22Rv1 (cell line): Measurements from ENCODE around the gene LMAN2.

Source experiments
- H3K27ac ChIP-seq: fragments of 450-650 bp; 2 replicates; pipeline ENCODE4 v1.5.1; 2017
- CTCF ChIP-seq: fragments of 450-650 bp; IDR thresholded peaks from 2 replicates; pipeline ENCODE4 v1.5.1; 2017; ENCODE audit warnings: mild to moderate bottlenecking
- ZFX ChIP-seq: fragments of 450-650 bp; IDR thresholded peaks from 2 replicates; pipeline ENCODE4 v1.6.1; 2017; ENCODE audit warnings: antibody characterized with exemption, borderline replicate concordance

LMAN2 gene

GRCh38 chr5:177393206-177393765, 41.8 kb upstream of the LMAN2 start:
- no peak for TF ChIP-seq ZFX
- no peak for TF ChIP-seq CTCF

GRCh38 chr5:177392765-177393164, 41.3 kb upstream of the LMAN2 start:
- no peak overlapping the region for H3K27ac ChIP-seq
- TF ChIP-seq CTCF = no peak
- TF ChIP-seq ZFX = no peak

More at GRCh38 chr5:177393206-177393765, 41.8 kb upstream of the LMAN2 start:
- no peak overlapping the region for H3K27ac ChIP-seq

- no peak overlapping the region for H3K27ac ChIP-seq
Observed at GRCh38 chr5:177390363-177391300, 39.2 kb upstream of the LMAN2 start.

GRCh38 chr5:177389241-177390169, 38.0 kb upstream of the LMAN2 start:
- no peak overlapping the region for H3K27ac ChIP-seq
- TF ChIP-seq ZFX (no peak), CTCF (no peak)

More at GRCh38 chr5:177390363-177391300, 39.2 kb upstream of the LMAN2 start:
- TF ChIP-seq CTCF = peak; percentile 97
- no peak for TF ChIP-seq ZFX

- no peak overlapping the region for H3K27ac ChIP-seq
- TF ChIP-seq ZFX = no peak
- TF ChIP-seq CTCF = no peak
Observed at GRCh38 chr5:177388521-177389052, 37.1 kb upstream of the LMAN2 start.

GRCh38 chr5:177387405-177387804, 35.9 kb upstream of the LMAN2 start:
- no peak overlapping the region for H3K27ac ChIP-seq
- TF ChIP-seq CTCF (no peak), ZFX (no peak)
